HAP-1 (cell line): ENCODE measurements around the gene HSPA2.

Experiments used
- DNase-seq, 2 experiments: peaks; one replicate each; pipeline ENCODE4 v3.0.0-alpha.2; 2016 to 2020; ENCODE audit warnings: low spot score in 2 of 2
- H3K27me3 ChIP-seq: fragments of 250-450 bp; sonication (Bioruptor Pico); 2 replicates; pipeline ENCODE4 v1.5.1; 2020; ENCODE audit warnings: low read depth, mild to moderate bottlenecking, moderate library complexity
- H3K36me3 ChIP-seq: fragments of 250-450 bp; sonication (Bioruptor Pico); replicated peaks from 2 replicates; pipeline ENCODE4 v1.5.1; 2020; ENCODE audit warnings: mild to moderate bottlenecking
- H3K4me1 ChIP-seq: fragments of 250-450 bp; sonication (Bioruptor Pico); 2 replicates; pipeline ENCODE4 v1.5.1; 2020; ENCODE audit warnings: mild to moderate bottlenecking
- H3K4me3 ChIP-seq: fragments of 250-450 bp; sonication (Bioruptor Pico); 2 replicates; pipeline ENCODE4 v1.5.1; 2020; ENCODE audit warnings: mild to moderate bottlenecking, moderate library complexity
- H3K9me3 ChIP-seq: fragments of 250-450 bp; sonication (Bioruptor Pico); 2 replicates; pipeline ENCODE4 v1.5.1; 2020; ENCODE audit warnings: mild to moderate bottlenecking, moderate library complexity
- in situ Hi-C: fragments of 300-500 bp; cut with MboI; formaldehyde crosslinking; loops from 3 replicates; pipeline ENCODE4 v1.14.3; 2020; ENCODE audit warnings: low sequenced_read_pairs, inconsistent platforms, mixed read lengths

Gene HSPA2

DNA sequence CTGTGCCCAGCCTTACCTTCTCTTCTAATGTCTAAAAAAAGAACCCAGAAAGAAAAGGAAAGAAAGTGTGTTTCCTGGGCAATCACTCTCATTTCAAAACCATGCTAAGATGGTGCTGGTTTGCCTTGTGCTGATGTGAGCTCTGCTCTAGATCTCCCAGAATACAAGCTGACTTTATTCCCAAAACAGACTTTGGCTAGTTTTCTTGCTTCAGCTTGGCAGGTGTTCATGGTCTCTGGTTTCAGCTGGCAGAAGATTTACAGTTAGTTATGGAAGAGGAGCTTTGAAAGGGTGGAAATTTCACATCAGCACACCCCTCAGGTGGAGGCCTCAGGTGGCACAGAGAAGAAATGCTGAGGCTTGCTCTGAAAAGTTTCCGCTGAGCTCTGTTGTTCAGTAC is 43.6 kb downstream of the HSPA2 start:
- no peaks in the 10 kb centered on the region for H3K9me3 ChIP-seq
- no peaks in the 10 kb centered on the region for H3K27me3 ChIP-seq
- no peak overlapping the region for H3K4me3 ChIP-seq
- in situ Hi-C loops, result no loop called here
- no peak for DNase-seq
- H3K36me3 ChIP-seq, result no peaks in the 10 kb centered on the region
- H3K4me1 ChIP-seq, result no peaks in the 10 kb centered on the region

DNA sequence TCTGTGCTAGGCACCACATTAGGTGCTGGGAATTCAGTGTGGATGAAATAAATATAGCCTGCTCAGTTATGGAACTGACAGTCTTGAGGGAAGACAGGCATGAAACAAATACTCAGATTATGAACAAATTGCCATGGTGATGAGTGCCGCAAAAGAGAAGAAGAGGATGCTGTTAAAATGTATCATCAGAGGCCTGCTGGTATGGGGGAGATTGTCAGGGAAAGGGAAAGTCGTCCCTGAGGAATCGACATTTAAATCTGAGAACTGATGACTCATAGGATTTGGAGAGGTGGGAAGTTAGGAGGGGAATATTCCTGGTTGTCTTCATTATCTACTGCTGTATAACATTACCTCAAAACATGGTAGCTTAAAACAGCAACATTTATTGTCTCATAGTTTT is 51.3 kb downstream of the HSPA2 start:
- no peak for DNase-seq
- no peaks in the 10 kb centered on the region for H3K9me3 ChIP-seq
- no peaks in the 10 kb centered on the region for H3K27me3 ChIP-seq
- no peaks in the 10 kb centered on the region for H3K36me3 ChIP-seq
- no peaks in the 10 kb centered on the region for H3K4me1 ChIP-seq
- in situ Hi-C loops, result no loop called here
- no peak overlapping the region for H3K4me3 ChIP-seq
